Upper lobe of right lung (tissue), 1 donor: ENCODE data around the gene DSC1. TPM values are rescaled to one million over a fixed set of nuclear protein-coding genes. Genes with fewer than 3 reads are reported as not detected.

Source experiments
- ATAC-seq: fragments of 200-7000 bp; cut with Tn5 transposase; one replicate; pipeline ENCODE4 v1.9.1; 2020; ENCODE audit warnings: mild to moderate bottlenecking, moderate library complexity
- DNase-seq: peaks from one replicate; pipeline ENCODE4 v3.0.0-alpha.2; 2020
- H3K27ac ChIP-seq: fragments of 200-600 bp; one replicate; pipeline ENCODE4 v1.8.0; 2022
- H3K27me3 ChIP-seq: fragments of 200-600 bp; one replicate; pipeline ENCODE4 v1.8.0; 2022; ENCODE audit warnings: mild to moderate bottlenecking
- H3K36me3 ChIP-seq: fragments of 200-600 bp; one replicate; pipeline ENCODE4 v1.8.0; 2022
- H3K4me1 ChIP-seq: fragments of 200-600 bp; one replicate; pipeline ENCODE4 v1.8.0; 2022
- H3K4me3 ChIP-seq: fragments of 200-600 bp; one replicate; pipeline ENCODE4 v1.8.0; 2022; ENCODE audit warnings: mild to moderate bottlenecking
- H3K9me3 ChIP-seq: fragments of 200-600 bp; one replicate; pipeline ENCODE4 v1.8.0; 2022
- CTCF ChIP-seq: fragments of 200-600 bp; IDR thresholded peaks from one replicate; pipeline ENCODE4 v1.8.0; 2022; ENCODE audit warnings: antibody characterized with exemption
- intact Hi-C: fragments of 100-400 bp; cut with DNase I; formaldehyde crosslinking; loops from one replicate; pipeline ENCODE4 v1.11.0; 2022
- total RNA-seq: library from RNA; stranded (reverse); fragmentation: NEBNext Ultra II Directional; extraction: Animal tissue kit (Norgen Biotek cat#: 25700); gene quantifications from one replicate; pipeline ENCODE4 v1.2.1, GENCODE V29; 2021
- donor health status: DM: no; HTN: yes; CAD: no; lungs with severe emphysema.

The DSC1 gene
- total RNA-seq, 1 donor from 2014 or later = not detected

- Histone ChIP-seq H3K27me3 (no peaks in the 10 kb centered on the region), H3K4me1 (no peaks in the 10 kb centered on the region), H3K4me3 (no peak overlapping the region), H3K9me3 (no peaks in the 10 kb centered on the region), H3K27ac (no peak overlapping the region), H3K36me3 (no peaks in the 10 kb centered on the region)
- intact Hi-C loops = no loop called here
- no peak for ATAC-seq
- no peak for TF ChIP-seq CTCF
- no peak for DNase-seq
Observed at GRCh38 chr18:31154181-31154580, 8.5 kb downstream of the DSC1 start.

- H3K27me3 ChIP-seq = no peaks in the 10 kb centered on the region
- no peak overlapping the region for H3K4me3 ChIP-seq
- ATAC-seq (no peak), DNase-seq (no peak)
- H3K9me3 ChIP-seq = no peaks in the 10 kb centered on the region
- H3K36me3 ChIP-seq = no peaks in the 10 kb centered on the region
- no peaks in the 10 kb centered on the region for H3K4me1 ChIP-seq
- TF ChIP-seq CTCF = no peak
- no peak overlapping the region for H3K27ac ChIP-seq
- intact Hi-C loops = no loop called here
Observed at GRCh38 chr18:31149351-31149750, 13.3 kb downstream of the DSC1 start.

- Histone ChIP-seq H3K9me3 (no peaks in the 10 kb centered on the region), H3K27ac (no peak overlapping the region), H3K36me3 (no peaks in the 10 kb centered on the region), H3K4me1 (no peaks in the 10 kb centered on the region), H3K4me3 (no peak overlapping the region), H3K27me3 (no peaks in the 10 kb centered on the region)
- no peak for ATAC-seq
- intact Hi-C loops = no loop called here
- no peak for TF ChIP-seq CTCF
- no peak for DNase-seq
Observed at GRCh38 chr18:31148600-31148999, 14.1 kb downstream of the DSC1 start.

- no peak for TF ChIP-seq CTCF
Observed at GRCh38 chr18:31146809-31147208, 15.8 kb downstream of the DSC1 start.

DNA sequence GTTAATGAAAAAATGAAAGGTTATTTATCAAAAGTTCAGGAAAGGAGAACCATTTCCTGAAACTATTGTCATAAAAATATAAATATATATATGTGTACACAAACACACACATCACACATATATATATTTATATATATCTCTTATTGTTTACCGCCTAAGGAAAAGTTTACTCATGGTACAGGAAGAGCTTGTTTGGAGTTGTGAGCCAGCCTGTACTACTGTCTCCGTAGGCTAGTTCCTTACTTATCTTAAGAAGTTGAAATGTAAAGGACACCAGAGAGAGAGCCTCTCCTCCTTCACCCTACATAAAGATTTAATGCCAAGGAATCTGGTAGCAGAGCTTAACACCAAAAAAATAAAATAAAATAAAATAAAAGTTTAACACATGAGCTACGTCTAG is 19.6 kb downstream of the DSC1 start:
- ATAC-seq (no peak), DNase-seq (no peak)
- intact Hi-C loops = no loop called here
- Histone ChIP-seq H3K4me1 (no peaks in the 10 kb centered on the region), H3K4me3 (no peak overlapping the region), H3K27me3 (no peaks in the 10 kb centered on the region), H3K9me3 (no peaks in the 10 kb centered on the region), H3K36me3 (no peaks in the 10 kb centered on the region), H3K27ac (no peak overlapping the region)
- TF ChIP-seq CTCF = no peak

More at GRCh38 chr18:31146809-31147208, 15.8 kb downstream of the DSC1 start:
- Histone ChIP-seq H3K36me3 (no peaks in the 10 kb centered on the region), H3K27ac (no peak overlapping the region), H3K4me3 (no peak overlapping the region), H3K27me3 (no peaks in the 10 kb centered on the region), H3K9me3 (no peaks in the 10 kb centered on the region), H3K4me1 (no peaks in the 10 kb centered on the region)
- no peak for DNase-seq
- no peak for ATAC-seq
- intact Hi-C loops = no loop called here

DNA sequence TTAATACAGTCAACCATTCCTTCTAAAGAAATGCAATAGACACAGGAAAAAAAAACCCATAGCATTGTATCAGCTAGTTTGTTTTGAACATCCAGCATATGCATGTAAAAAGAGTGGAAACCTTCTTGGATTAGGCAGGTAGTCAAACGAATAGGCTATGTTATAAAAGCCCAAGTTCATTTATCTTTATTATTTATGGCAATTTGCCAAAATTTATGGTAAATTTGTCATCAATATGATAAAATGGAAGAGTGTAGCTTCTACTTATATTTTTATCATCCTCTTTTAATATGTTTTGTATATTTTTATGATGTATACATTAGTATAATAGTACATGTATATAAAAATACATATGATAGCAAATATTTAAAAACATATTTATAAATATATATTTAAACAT is 23.9 kb downstream of the DSC1 start:
- Histone ChIP-seq H3K4me3 (no peak overlapping the region), H3K27me3 (no peaks in the 10 kb centered on the region), H3K36me3 (no peaks in the 10 kb centered on the region), H3K9me3 (no peaks in the 10 kb centered on the region), H3K4me1 (no peaks in the 10 kb centered on the region), H3K27ac (no peak overlapping the region)
- DNase-seq (no peak), ATAC-seq (no peak)
- intact Hi-C loops = no loop called here
- TF ChIP-seq CTCF = no peak
